Aorta (tissue), 5 donors: ENCODE measurements around the gene MAML1. TPM values are rescaled to one million over a fixed set of nuclear protein-coding genes. Genes with fewer than 3 reads are reported as not detected.
A peak's percentile ranks its signal among the peaks of the same experiment; 100 is the strongest.

Experiments used
- ATAC-seq: fragments of 200-7000 bp; cut with Tn5 transposase; one replicate; pipeline ENCODE4 v1.9.1; 2022; ENCODE audit warnings: moderate library complexity; ENCODE audit not compliant: low FRiP score
- DNase-seq, 2 donors: peaks; one replicate each; pipeline ENCODE4 v3.0.0-alpha.2; 2020
- H3K27ac ChIP-seq, 2 donors: one replicate each; pipeline ENCODE4 v1.5.1; 2013; ENCODE audit warnings: low read length in 2 of 2, mild to moderate bottlenecking in 2 of 2, moderate library complexity in 2 of 2, control low read depth in 1 of 2, inconsistent platforms in 1 of 2, low read depth in 1 of 2
- H3K27me3 ChIP-seq, 2 donors: one replicate each; pipeline ENCODE4 v1.6.1; 2013; ENCODE audit warnings: control low read depth in 1 of 2, low read length in 1 of 2, mild to moderate bottlenecking in 1 of 2, moderate library complexity in 1 of 2; ENCODE audit not compliant: insufficient read depth in 2 of 2, control insufficient read depth in 1 of 2
- H3K36me3 ChIP-seq, 2 donors: one replicate each; pipeline ENCODE4 v1.6.1; 2013; ENCODE audit warnings: control low read depth in 1 of 2, low read length in 1 of 2, mild to moderate bottlenecking in 1 of 2; ENCODE audit not compliant: insufficient read depth in 2 of 2, control insufficient read depth in 1 of 2
- H3K4me1 ChIP-seq, 2 donors: one replicate each; pipeline ENCODE4 v1.6.1; 2013; ENCODE audit warnings: low read length in 2 of 2, control low read depth in 1 of 2, mild to moderate bottlenecking in 1 of 2, moderate library complexity in 1 of 2; ENCODE audit not compliant: insufficient read depth in 2 of 2, control insufficient read depth in 1 of 2
- H3K4me3 ChIP-seq, 2 donors: one replicate each; pipeline ENCODE4 v1.5.1; 2013; ENCODE audit warnings: low read length in 2 of 2, control low read depth in 1 of 2, mild to moderate bottlenecking in 1 of 2
- H3K9me3 ChIP-seq: one replicate; pipeline ENCODE4 v1.6.1; 2013; ENCODE audit warnings: mild to moderate bottlenecking, low read length; ENCODE audit not compliant: control insufficient read depth
- WGBS, 2 donors: extraction: QIAGEN DNeasy Blood & Tissue Kit; methylation state at CpG; one replicate each; pipeline ENCODE4 v1.1.7; 2013; 5-methylcytosine and 5-hydroxymethylcytosine counted together
- intact Hi-C, 2 donors: fragments of 100-400 bp; cut with DNase I; formaldehyde crosslinking; loops; one replicate each; pipeline versions ENCODE4 v1.14.2 to v1.15.0; 2022
- polyA plus RNA-seq, 2 donors: library from polyadenylated mRNA; stranded (reverse); fragments of 200-250 nt; gene quantifications; one replicate each; pipeline ENCODE4 v1.2.3, GENCODE V29; 2013
- total RNA-seq, 2 donors: library from RNA; stranded (reverse); fragmentation: NEBNext Ultra II Directional; extraction: Animal tissue kit (Norgen Biotek cat#: 25700); gene quantifications; one replicate each; pipeline ENCODE4 v1.2.1, GENCODE V29; 2021
- donor health status: healthy with polysubstance abuse.
- donor health status: Bipolar disorder and iron deficiency.
- donor health status: DM: no; HTN: no; CAD: no.
- donor health status: DM: no; HTN: no; CAD: no.
- donor health status: DM: yes; HTN: yes; CAD: no.

Gene MAML1
- total and polyA plus RNA-seq, 4 donors, result 7.0 to 35.3 (median 19.1) TPM

GRCh38 chr5:179816401-179816795, 83.8 kb downstream of the MAML1 start:
- DNase-seq (no peak), ATAC-seq (no peak)
- no peaks in the 10 kb centered on the region for H3K4me1 ChIP-seq
- WGBS, 2 donors, result 48 to 49% methylated on average over 21 to 23 of the region's 23 CpGs
- peaks cover 0 to 1% of the 10 kb centered on the region in 2 donors for H3K27me3 ChIP-seq
- no peaks in the 10 kb centered on the region for H3K9me3 ChIP-seq
- intact Hi-C loops, result no loop called here
- H3K27ac ChIP-seq, result no peak overlapping the region
- H3K36me3 ChIP-seq, result no peaks in the 10 kb centered on the region
- peak overlapping the region in 1 of 2 donors; percentile 2 for H3K4me3 ChIP-seq

- DNase-seq, result peak in 1 of 2 donors; percentile 63
- H3K4me3 ChIP-seq, result peak overlapping the region in 1 of 2 donors; percentile 2
- H3K36me3 ChIP-seq, result no peaks in the 10 kb centered on the region
- H3K4me1 ChIP-seq, result no peaks in the 10 kb centered on the region
- H3K27ac ChIP-seq, result no peak overlapping the region
- intact Hi-C loops, result no loop called here
- peaks cover 0 to 1% of the 10 kb centered on the region in 2 donors for H3K27me3 ChIP-seq
- WGBS, 2 donors, result 0 to 1% methylated on average over 43 to 72 of the region's 72 CpGs
- no peaks in the 10 kb centered on the region for H3K9me3 ChIP-seq
- ATAC-seq, result no peak
Measured at GRCh38 chr5:179816796-179817469, 84.3 kb downstream of the MAML1 start.

- 87 to 91% methylated on average over 8 of the region's 8 CpGs for WGBS, 2 donors
- H3K27me3 ChIP-seq, result peaks cover 0 to 1% of the 10 kb centered on the region in 2 donors
- peak in 1 of 2 donors; percentile 51 for DNase-seq
- H3K9me3 ChIP-seq, result no peaks in the 10 kb centered on the region
- no peak for ATAC-seq
- no peak overlapping the region for H3K4me3 ChIP-seq
- no peak overlapping the region for H3K27ac ChIP-seq
- H3K36me3 ChIP-seq, result no peaks in the 10 kb centered on the region
- no peaks in the 10 kb centered on the region for H3K4me1 ChIP-seq
- intact Hi-C loops, result no loop called here
Measured at GRCh38 chr5:179817470-179817840, 84.8 kb downstream of the MAML1 start.

- Histone ChIP-seq H3K36me3 (peaks cover 0 to 3% of the 10 kb centered on the region in 2 donors), H3K4me1 (no peaks in the 10 kb centered on the region), H3K9me3 (no peaks in the 10 kb centered on the region), H3K27ac (peak overlapping the region in 1 of 2 donors; percentile 74), H3K4me3 (peak overlapping the region in 1 of 2 donors; percentile 50), H3K27me3 (peaks cover 0 to 1% of the 10 kb centered on the region in 2 donors)
- intact Hi-C loops, result no loop called here
- 66 to 68% methylated on average over 14 of the region's 14 CpGs for WGBS, 2 donors
- DNase-seq (peak in 1 of 2 donors; percentile 52), ATAC-seq (no peak)
Measured at GRCh38 chr5:179817890-179818745, 85.5 kb downstream of the MAML1 start.

- intact Hi-C loops, result no loop called here
- Histone ChIP-seq H3K4me3 (peak overlapping the region in 1 of 2 donors; percentile 50), H3K4me1 (no peaks in the 10 kb centered on the region), H3K27me3 (peaks cover 0 to 1% of the 10 kb centered on the region in 2 donors), H3K9me3 (no peaks in the 10 kb centered on the region), H3K36me3 (peaks cover 0 to 6% of the 10 kb centered on the region in 2 donors), H3K27ac (peak overlapping the region; percentile 45 to 74)
- WGBS, 2 donors, result 1% methylated on average over 33 to 35 of the region's 35 CpGs
- DNase-seq (peak; percentile 97 to 98), ATAC-seq (peak; percentile 87)
Measured at GRCh38 chr5:179818746-179819295, 86.2 kb downstream of the MAML1 start.

GRCh38 chr5:179819296-179820126, 86.9 kb downstream of the MAML1 start:
- intact Hi-C loops, result loop anchor here (5.0 kb wide), 1 partner anchor 38 kb away; the partner anchor contains the start of gene MRNIP (in 2 of the 2)
- Histone ChIP-seq H3K4me3 (peak overlapping the region in 1 of 2 donors; percentile 50), H3K27ac (peak overlapping the region; percentile 45 to 68), H3K4me1 (no peaks in the 10 kb centered on the region), H3K36me3 (peaks cover 0 to 6% of the 10 kb centered on the region in 2 donors), H3K27me3 (peaks cover 0 to 1% of the 10 kb centered on the region in 2 donors), H3K9me3 (no peaks in the 10 kb centered on the region)
- WGBS, 2 donors, result 18 to 30% methylated on average over 17 to 26 of the region's 26 CpGs
- ATAC-seq (peak; percentile 63), DNase-seq (peak; percentile 86 to 89)

GRCh38 chr5:179820127-179820482, 87.5 kb downstream of the MAML1 start:
- Histone ChIP-seq H3K27me3 (peaks cover 0 to 1% of the 10 kb centered on the region in 2 donors), H3K9me3 (no peaks in the 10 kb centered on the region), H3K27ac (peak overlapping the region; percentile 45 to 68), H3K36me3 (peaks cover 0 to 6% of the 10 kb centered on the region in 2 donors), H3K4me1 (no peaks in the 10 kb centered on the region), H3K4me3 (peak overlapping the region; percentile 27 to 50)
- WGBS, 2 donors, result 24 to 30% methylated on average over 12 of the region's 12 CpGs
- intact Hi-C loops, result loop anchor here (5.0 kb wide), 1 partner anchor 37 kb away; the partner anchor contains the start of gene MRNIP (in 2 of the 2)
- DNase-seq, result no peak
- ATAC-seq, result no peak
